Measurements from ENCODE around the gene FER.

GRCh38 chr5:109231331-109231730 lies 483.6 kb downstream of the FER start:
- no peak for TF ChIP-seq CTCF (optimal IDR thresholded peaks at IDR 0.05 in 1 of 3, IDR thresholded peaks at IDR 0.05 in 1 of 3, conservative IDR thresholded peaks at IDR 0.05 in 1 of 3; ENCODE audit: extremely low read depth in 1 of 3, insufficient read depth in 2 of 3, low read length in 3 of 3)
- no peak for TF ChIP-seq EZH2 (IDR thresholded peaks at IDR 0.05; ENCODE audit: low read length)

All from keratinocyte (primary cell).